ENCODE data around the gene RNU1-2.
"Not testable (repeated sequence)": the region's sequence is repeated elsewhere in the genome, so short reads cannot be mapped to it uniquely, and the experiment has no call there.

DNA sequence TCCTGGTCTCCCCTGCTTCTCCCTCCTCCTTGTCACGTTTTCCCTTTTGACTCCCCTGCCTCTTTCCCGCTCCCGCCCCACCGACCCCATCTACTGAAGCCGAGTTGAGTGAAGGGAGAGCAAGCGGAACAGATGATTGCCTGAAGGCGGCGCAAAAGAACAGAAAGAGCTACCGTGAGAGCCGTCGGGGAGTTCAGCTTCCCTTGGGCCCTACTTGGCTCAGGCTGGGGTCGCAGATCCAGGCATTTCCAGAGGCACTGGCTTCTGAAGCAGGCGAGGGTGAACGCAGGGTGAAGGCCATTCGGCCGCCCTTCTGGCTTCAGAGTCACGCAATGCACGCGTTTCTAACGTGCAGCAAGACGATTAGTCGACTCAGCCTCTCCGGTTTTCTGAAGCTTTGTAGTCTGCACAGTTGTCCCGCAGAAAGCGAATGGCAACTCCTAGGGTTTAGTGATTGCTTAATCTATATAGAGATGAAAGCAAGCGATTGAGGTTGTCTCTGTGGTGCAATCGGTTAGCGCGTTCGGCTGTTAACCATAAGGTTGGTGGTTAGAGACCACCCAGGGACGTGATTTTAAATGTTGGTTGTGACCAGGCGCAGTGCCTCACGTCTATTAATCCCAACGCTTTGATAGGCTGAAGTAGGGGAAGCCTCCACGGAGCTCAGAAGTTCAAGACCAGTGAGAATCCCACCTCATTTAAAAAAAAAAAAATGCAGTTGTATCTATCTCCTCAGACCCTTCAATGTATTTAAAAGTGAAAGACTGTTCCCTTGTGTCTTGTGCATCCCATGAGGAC, 20.6 kb upstream of the RNU1-2 start:
- TF ChIP-seq, protein P1, sequence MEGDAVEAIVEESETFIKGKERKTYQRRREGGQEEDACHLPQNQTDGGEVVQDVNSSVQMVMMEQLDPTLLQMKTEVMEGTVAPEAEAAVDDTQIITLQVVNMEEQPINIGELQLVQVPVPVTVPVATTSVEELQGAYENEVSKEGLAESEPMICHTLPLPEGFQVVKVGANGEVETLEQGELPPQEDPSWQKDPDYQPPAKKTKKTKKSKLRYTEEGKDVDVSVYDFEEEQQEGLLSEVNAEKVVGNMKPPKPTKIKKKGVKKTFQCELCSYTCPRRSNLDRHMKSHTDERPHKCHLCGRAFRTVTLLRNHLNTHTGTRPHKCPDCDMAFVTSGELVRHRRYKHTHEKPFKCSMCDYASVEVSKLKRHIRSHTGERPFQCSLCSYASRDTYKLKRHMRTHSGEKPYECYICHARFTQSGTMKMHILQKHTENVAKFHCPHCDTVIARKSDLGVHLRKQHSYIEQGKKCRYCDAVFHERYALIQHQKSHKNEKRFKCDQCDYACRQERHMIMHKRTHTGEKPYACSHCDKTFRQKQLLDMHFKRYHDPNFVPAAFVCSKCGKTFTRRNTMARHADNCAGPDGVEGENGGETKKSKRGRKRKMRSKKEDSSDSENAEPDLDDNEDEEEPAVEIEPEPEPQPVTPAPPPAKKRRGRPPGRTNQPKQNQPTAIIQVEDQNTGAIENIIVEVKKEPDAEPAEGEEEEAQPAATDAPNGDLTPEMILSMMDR (conservative IDR thresholded peaks at IDR 0.05; ENCODE audit: low read depth, low read length), result not testable (repeated sequence)
- not testable (repeated sequence) for TF ChIP-seq EZH2 (IDR thresholded peaks at IDR 0.05; ENCODE audit: borderline replicate concordance, low read depth, low read length, poor library complexity, severe bottlenecking)
